Lower leg skin (tissue), 4 donors: ENCODE data around the gene SEMA6B. TPM values are rescaled to one million over a fixed set of nuclear protein-coding genes. Genes with fewer than 3 reads are reported as not detected.

Experiments
- DNase-seq, 2 donors: peaks; one replicate each; pipeline ENCODE4 v3.0.0-alpha.2; 2019; ENCODE audit warnings: low spot score in 2 of 2
- H3K4me3 ChIP-seq: fragments of 200-600 bp; sonication (generic); 2 replicates; pipeline ENCODE4 v1.5.1; 2017; ENCODE audit warnings: mild to moderate bottlenecking, low read depth; ENCODE audit not compliant: poor library complexity, severe bottlenecking
- POLR2A ChIP-seq, 2 donors: fragments of 450-650 bp; IDR thresholded peaks; one replicate each; pipeline ENCODE4 v1.6.1; 2016 to 2017; ENCODE audit warnings: antibody characterized with exemption in 2 of 2, mild to moderate bottlenecking in 1 of 2, moderate library complexity in 1 of 2
- WGBS, 2 donors: methylation state at CpG; one replicate each; pipeline ENCODE4 v1.1.5; 2018; 5-methylcytosine and 5-hydroxymethylcytosine counted together
- intact Hi-C: fragments of 100-400 bp; cut with DNase I; formaldehyde crosslinking; loops from one replicate; pipeline ENCODE4 v1.15.0; 2023; ENCODE audit warnings: low total_unique reads
- total RNA-seq, 4 donors: library from RNA; depleted of rRNA; stranded (reverse); fragments of >200 nt; gene quantifications; one replicate each; pipeline ENCODE4 v1.1.0, GENCODE V29; 2016
- TF ChIP-seq, protein P1 (sequence below), 3 donors: fragments of 450-650 bp; IDR thresholded peaks; one replicate each; pipeline ENCODE4 v1.5.1; 2016; ENCODE audit warnings: antibody characterized with exemption in 3 of 3, mild to moderate bottlenecking in 3 of 3, moderate library complexity in 2 of 3

SEMA6B gene
- total RNA-seq, 4 donors from 2014 or later: 3.3 to 6.0 (median 3.6) TPM

DNA sequence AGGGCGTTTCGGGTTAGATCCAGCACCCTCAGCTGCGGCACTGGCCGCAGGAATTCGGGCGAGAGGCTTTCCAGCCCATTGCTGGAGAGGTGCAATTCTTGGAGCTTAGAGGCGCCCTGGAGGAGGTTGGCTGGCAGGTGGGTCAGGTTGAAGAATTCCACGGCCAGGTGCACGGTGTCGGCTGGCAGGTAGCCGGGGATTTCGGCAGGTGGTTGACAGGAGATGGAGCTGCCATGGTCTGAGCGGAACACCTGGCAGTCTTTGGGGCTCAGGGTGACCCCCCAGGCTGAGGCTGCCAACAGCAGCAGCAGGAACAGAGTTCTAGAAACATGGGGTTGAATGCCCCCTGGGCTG, 20.9 kb downstream of the SEMA6B start:
- no peak for TF ChIP-seq POLR2A (IDR thresholded peaks at IDR 0.05)
- TF ChIP-seq, protein P1, sequence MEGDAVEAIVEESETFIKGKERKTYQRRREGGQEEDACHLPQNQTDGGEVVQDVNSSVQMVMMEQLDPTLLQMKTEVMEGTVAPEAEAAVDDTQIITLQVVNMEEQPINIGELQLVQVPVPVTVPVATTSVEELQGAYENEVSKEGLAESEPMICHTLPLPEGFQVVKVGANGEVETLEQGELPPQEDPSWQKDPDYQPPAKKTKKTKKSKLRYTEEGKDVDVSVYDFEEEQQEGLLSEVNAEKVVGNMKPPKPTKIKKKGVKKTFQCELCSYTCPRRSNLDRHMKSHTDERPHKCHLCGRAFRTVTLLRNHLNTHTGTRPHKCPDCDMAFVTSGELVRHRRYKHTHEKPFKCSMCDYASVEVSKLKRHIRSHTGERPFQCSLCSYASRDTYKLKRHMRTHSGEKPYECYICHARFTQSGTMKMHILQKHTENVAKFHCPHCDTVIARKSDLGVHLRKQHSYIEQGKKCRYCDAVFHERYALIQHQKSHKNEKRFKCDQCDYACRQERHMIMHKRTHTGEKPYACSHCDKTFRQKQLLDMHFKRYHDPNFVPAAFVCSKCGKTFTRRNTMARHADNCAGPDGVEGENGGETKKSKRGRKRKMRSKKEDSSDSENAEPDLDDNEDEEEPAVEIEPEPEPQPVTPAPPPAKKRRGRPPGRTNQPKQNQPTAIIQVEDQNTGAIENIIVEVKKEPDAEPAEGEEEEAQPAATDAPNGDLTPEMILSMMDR (IDR thresholded peaks at IDR 0.05): no peak
- 60 to 67% methylated on average over 13 of the region's 13 CpGs for WGBS, 2 donors
- H3K4me3 ChIP-seq: no peak overlapping the region
- intact Hi-C loops: no loop called here
- DNase-seq: no peak

DNA sequence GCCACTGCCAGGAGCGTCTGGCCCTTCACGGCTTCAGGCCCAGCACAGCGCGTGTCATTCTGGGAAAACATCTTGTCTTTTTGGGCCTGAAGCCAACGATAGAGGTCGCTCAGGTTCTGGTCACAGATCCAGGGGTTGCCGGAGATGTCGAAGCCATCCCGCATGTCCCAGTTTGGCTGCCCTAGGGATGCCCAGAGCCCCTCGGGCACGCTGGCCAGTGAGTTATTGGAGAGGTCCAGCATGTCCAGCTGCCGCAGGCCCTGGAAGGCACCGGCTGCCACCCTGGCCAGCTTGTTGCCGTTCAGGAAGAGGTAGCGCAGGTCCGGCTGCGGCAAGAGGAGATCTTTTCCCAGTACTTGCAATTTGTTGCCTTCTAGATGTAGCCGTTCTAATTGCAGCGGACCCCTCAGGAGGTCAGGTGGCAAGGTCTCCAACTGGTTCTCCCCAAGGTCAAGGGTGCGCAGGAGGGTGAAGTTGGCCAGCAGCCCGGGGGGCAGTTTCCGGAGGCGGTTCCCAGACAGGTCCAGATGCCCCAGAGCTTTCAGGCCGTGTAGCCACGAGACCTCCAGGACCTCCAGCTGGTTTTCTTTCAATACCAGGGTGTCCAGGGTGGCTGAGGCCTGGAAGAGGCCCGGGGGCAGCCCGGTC, 21.4 kb downstream of the SEMA6B start:
- 78 to 84% methylated on average over 20 to 27 of the region's 27 CpGs for WGBS, 2 donors
- DNase-seq: no peak
- no peak overlapping the region for H3K4me3 ChIP-seq
- TF ChIP-seq, protein P1 (IDR thresholded peaks at IDR 0.05): no peak
- TF ChIP-seq POLR2A (IDR thresholded peaks at IDR 0.05): no peak
- intact Hi-C loops: no loop called here

DNA sequence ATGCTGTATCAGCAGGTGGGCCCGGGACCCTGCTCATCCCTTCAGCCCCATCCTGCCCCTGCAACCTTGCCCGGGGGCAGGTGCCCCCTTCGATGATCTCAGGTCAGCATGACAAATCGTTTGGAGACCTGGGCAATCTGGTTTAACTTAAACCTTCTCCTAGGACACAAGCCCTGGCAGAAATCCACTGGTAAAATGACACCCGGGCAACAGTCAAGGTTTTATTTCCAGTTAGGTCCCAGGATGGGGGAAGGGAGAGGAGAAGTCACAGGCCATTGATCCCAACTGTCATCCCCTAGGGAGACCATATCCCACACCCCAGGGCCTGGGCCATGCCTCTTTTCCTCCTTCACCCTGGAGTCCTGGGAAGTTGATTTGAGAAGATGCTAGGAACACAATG, 22.7 kb downstream of the SEMA6B start:
- WGBS, 2 donors: 30 to 60% methylated on average over 5 of the region's 5 CpGs
- no peak overlapping the region for H3K4me3 ChIP-seq
- intact Hi-C loops: no loop called here
- no peak for DNase-seq
- no peak for TF ChIP-seq POLR2A (IDR thresholded peaks at IDR 0.05)
- TF ChIP-seq, protein P1 (IDR thresholded peaks at IDR 0.05): no peak

DNA sequence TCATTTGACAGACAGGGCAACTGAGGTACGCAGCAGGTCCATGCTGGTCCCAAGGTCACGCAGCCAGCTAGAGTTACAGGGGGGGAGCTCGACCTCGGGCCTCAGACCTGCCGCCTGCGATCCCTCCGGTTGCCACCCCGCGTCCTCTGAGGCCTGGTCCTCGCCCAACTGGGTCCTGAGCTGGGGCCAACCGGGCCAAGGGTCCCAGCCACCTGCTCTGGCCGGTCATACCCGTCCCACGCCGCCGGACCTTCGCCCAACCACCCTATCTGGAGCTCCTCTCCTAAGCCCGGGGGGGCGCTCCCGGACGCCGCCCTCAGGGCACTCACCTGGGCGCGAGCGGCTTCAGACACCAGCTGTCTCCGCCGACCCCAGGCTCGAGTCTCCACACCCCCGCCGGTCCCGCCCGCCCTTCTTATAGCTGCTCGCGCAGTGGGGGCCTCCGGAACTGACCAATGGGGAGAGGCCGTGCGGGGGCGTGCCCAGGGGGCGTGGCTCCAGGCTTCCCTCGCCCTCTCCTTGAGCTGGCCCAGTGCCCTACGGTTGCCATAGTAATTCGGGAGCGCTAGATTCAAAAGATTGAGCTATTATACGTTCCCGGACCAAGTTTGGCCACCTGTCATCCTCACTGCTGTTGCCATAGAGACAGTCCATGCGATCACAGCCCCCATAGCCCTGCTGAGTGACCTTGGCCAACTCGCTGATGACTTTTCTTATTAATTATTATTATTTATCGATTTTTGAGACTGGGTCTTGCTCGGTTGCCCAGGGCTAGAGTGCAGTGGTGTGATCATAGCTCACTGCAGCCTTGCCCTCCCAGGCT, 24.4 kb downstream of the SEMA6B start, which contains the start of gene PLIN5:
Gene PLIN5, minus strand, starts transcription at position 389 of the 823 bp plus-strand sequence. CDS start 1,150 bp downstream, outside the sequence.
- TF ChIP-seq, protein P1 (IDR thresholded peaks at IDR 0.05): no peak
- no peak for TF ChIP-seq POLR2A (IDR thresholded peaks at IDR 0.05)
- intact Hi-C loops: no loop called here
- 11 to 16% methylated on average over 20 to 32 of the region's 49 CpGs for WGBS, 2 donors
- no peak for DNase-seq
- H3K4me3 ChIP-seq: no peak within 1 kb of the TSS

DNA sequence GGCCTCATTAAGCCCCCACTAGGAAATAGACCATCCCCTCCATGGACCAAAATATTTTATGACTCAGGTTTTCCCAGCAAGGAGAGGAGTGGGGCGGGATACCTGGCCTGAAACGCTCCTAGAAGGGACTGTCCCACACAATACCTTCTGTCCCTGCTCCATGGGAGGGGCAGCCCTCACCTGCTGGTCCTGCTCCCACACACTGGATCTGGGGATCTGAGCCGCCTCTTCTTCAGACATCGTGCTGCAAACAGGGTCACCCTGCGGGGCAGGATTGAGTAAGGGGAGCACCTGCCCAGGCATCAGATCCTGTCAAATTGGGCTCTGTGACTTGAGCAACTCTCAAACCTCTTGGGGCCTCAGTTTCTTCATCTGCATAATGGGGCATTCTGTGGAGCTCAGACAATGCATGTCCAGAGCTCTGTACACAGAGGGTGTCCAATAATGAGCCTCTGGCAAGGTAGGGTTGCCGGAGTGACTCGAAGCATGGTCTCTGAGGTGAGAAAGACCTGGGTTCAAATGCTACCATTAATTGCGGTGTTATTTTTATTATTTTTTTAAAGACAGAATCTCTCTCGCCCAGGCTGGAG, 25.6 kb downstream of the SEMA6B start:
- TF ChIP-seq, protein P1 (IDR thresholded peaks at IDR 0.05): no peak
- no peak for TF ChIP-seq POLR2A (IDR thresholded peaks at IDR 0.05)
- intact Hi-C loops: no loop called here
- WGBS, 2 donors: 69 to 82% methylated on average over 9 of the region's 9 CpGs
- no peak overlapping the region for H3K4me3 ChIP-seq
- DNase-seq: no peak
